K562 (cell line): ENCODE data around the gene ATCAY. TPM values are rescaled to one million over a fixed set of nuclear protein-coding genes. Genes with fewer than 3 reads are reported as not detected.

Source experiments
- ATAC-seq: fragments of 200-7000 bp; cut with Tn5 transposase; 3 replicates; pipeline ENCODE4 v1.9.1; 2020; ENCODE audit warnings: moderate library complexity
- BruUV-seq: library from RNA; stranded (reverse); fragments of 400-500 nt; replicated peaks from 2 replicates; lab custom pipeline; 2021; lab: Mats Ljungman, UMichigan
- CTCF ChIA-PET: fragments of 300-600 bp; formaldehyde crosslinking; extraction: SDS; loops from one replicate; lab custom pipeline; 2021; ENCODE audit warnings: low intra/inter-chr PET ratio; lab: Yijun Ruan, JAX
- POLR2A ChIA-PET: fragments of 300-600, 350-650 bp; sonication (Branson Sonifier 250); formaldehyde crosslinking; extraction: SDS; loops from one replicate; lab custom pipeline; 2021; ENCODE audit warnings: antibody characterized with exemption, inconsistent platforms; lab: Yijun Ruan, JAX
- DNase-seq, 4 experiments: peaks; one replicate each; pipeline versions ENCODE4 v3.0.0 to v3.0.0-alpha.2; 2011 to 2018; ENCODE audit warnings: low spot score in 3 of 4, mixed read lengths in 3 of 4; ENCODE audit errors: extremely low read depth in 1 of 4
- FAIRE-seq: peaks from 2 replicates; lab custom pipeline; 2011; peaks lifted over from hg19 to GRCh38; lab: Jason Lieb, UNC
- H2AFZ ChIP-seq: 2 replicates; pipeline ENCODE4 v1.6.0; 2011; ENCODE audit warnings: low read depth, low read length, control low read depth, inconsistent platforms
- H3K27ac ChIP-seq: fragments of 200-600 bp; 3 replicates; pipeline ENCODE4 v1.8.0; 2011; ENCODE audit warnings: low read depth, mild to moderate bottlenecking, control low read depth, inconsistent platforms, low read length, moderate library complexity, mixed read lengths; ENCODE audit errors: extremely low read depth
- H3K27me3 ChIP-seq, 2 experiments: fragments of 300-600 bp in 1 of 2; 2 replicates in 1 of 2; 3 replicates in 1 of 2; pipeline versions ENCODE4 v1.6.0 to v1.8.0; 2011; ENCODE audit warnings: inconsistent platforms in 2 of 2, low read length in 2 of 2, mild to moderate bottlenecking in 1 of 2, mixed read lengths in 1 of 2, moderate library complexity in 1 of 2; ENCODE audit not compliant: control insufficient read depth in 2 of 2, insufficient read depth in 2 of 2
- H3K36me3 ChIP-seq: fragments of 300-600 bp; 3 replicates; pipeline ENCODE4 v1.8.0; 2011; ENCODE audit warnings: mild to moderate bottlenecking, low read length, inconsistent platforms; ENCODE audit not compliant: control insufficient read depth, insufficient read depth
- H3K4me1 ChIP-seq, 2 experiments: fragments of 200-600 bp in 1 of 2; replicated peaks in 1 of 2; 2 replicates in 1 of 2; 3 replicates in 1 of 2; pipeline versions ENCODE4 v1.5.1 to v1.8.0; 2011; ENCODE audit warnings: inconsistent platforms in 2 of 2, low read length in 2 of 2, mild to moderate bottlenecking in 1 of 2, mixed read lengths in 1 of 2, moderate library complexity in 1 of 2; ENCODE audit not compliant: control insufficient read depth in 2 of 2, insufficient read depth in 2 of 2
- H3K4me2 ChIP-seq: 2 replicates; pipeline ENCODE4 v1.6.1; 2011; ENCODE audit warnings: low read length, control low read depth, inconsistent platforms, mixed read lengths; ENCODE audit not compliant: insufficient read depth
- H3K4me3 ChIP-seq: fragments of 200-600 bp; sonication (generic), shearing (Covaris generic); 2 replicates; pipeline ENCODE4 v1.5.1; 2016; ENCODE audit warnings: control low read depth, inconsistent platforms
- H3K79me2 ChIP-seq: fragments of 200-600 bp; 3 replicates; pipeline ENCODE4 v1.8.0; 2011; ENCODE audit warnings: low read length, inconsistent platforms; ENCODE audit not compliant: control insufficient read depth, insufficient read depth
- H3K9ac ChIP-seq, 2 experiments: 2 replicates each; pipeline versions ENCODE4 v1.6.0 to v1.6.1; 2011; ENCODE audit warnings: low read depth in 2 of 2, low read length in 2 of 2, control low read depth in 1 of 2, inconsistent platforms in 1 of 2, mild to moderate bottlenecking in 1 of 2, mixed read lengths in 1 of 2; ENCODE audit not compliant: insufficient read depth in 1 of 2
- H3K9me1 ChIP-seq: one replicate; pipeline ENCODE4 v1.6.0; 2011; ENCODE audit warnings: inconsistent platforms, mild to moderate bottlenecking, low read length, moderate library complexity; ENCODE audit not compliant: control insufficient read depth, insufficient read depth
- H3K9me3 ChIP-seq: replicated peaks from 2 replicates; pipeline ENCODE4 v1.5.1; 2011; ENCODE audit warnings: low read depth, low read length, inconsistent platforms; ENCODE audit not compliant: control insufficient read depth, insufficient read depth
- H4K20me1 ChIP-seq: replicated peaks from 2 replicates; pipeline ENCODE4 v1.6.1; 2011; ENCODE audit warnings: low read length, inconsistent platforms, mixed read lengths; ENCODE audit not compliant: control insufficient read depth, insufficient read depth
- CREB1 ChIP-seq, 2 experiments: sonication (generic) in 1 of 2; formaldehyde crosslinking in 1 of 2; IDR thresholded peaks; 2 replicates each; pipeline versions ENCODE4 v1.6.1 to v1.8.0; 2012 to 2022; ENCODE audit warnings: inconsistent platforms in 1 of 2, mild to moderate bottlenecking in 1 of 2, missing genetic modification reagents in 1 of 2, moderate library complexity in 1 of 2
- CREM ChIP-seq: IDR thresholded peaks from 2 replicates; pipeline ENCODE4 v1.6.1; 2014; ENCODE audit warnings: antibody characterized with exemption, low read depth
- CTBP1 ChIP-seq: fragments of 450-650 bp; IDR thresholded peaks from 2 replicates; pipeline ENCODE4 v1.6.1; 2016; ENCODE audit warnings: borderline replicate concordance
- EGR1 ChIP-seq: fragments of 450-650 bp; conservative IDR thresholded peaks from 2 replicates; pipeline ENCODE4 v1.6.1; 2017; ENCODE audit warnings: mild to moderate bottlenecking
- ESRRA ChIP-seq: fragments of 450-650 bp; IDR thresholded peaks from 2 replicates; pipeline ENCODE4 v1.6.1; 2014; ENCODE audit warnings: low read depth, mild to moderate bottlenecking, moderate library complexity, borderline replicate concordance
- TCF3 ChIP-seq: sonication (generic); formaldehyde crosslinking; IDR thresholded peaks from 2 replicates; pipeline ENCODE4 v1.4.0; 2020; ENCODE audit warnings: mild to moderate bottlenecking, missing genetic modification reagents
- WGBS: fragments of 100-300 bp; shearing (Covaris generic); methylation state at CpG from one replicate; pipeline ENCODE4 v1.1.6; 2016; ENCODE audit warnings: low coverage, mixed read lengths; ENCODE audit not compliant: insufficient coverage; ENCODE audit errors: missing lambda C conversion rate; 5-methylcytosine and 5-hydroxymethylcytosine counted together
- in situ Hi-C: fragments of 300-500 bp; cut with MboI; formaldehyde crosslinking; loops from 4 replicates; pipeline ENCODE4 v1.15.0; 2018; ENCODE audit warnings: inconsistent platforms, mixed read lengths
- intact Hi-C: fragments of 100-400 bp; cut with micrococcal nuclease; formaldehyde crosslinking; loops from 2 replicates; pipeline ENCODE4 v1.14.2; 2022
- polyA plus RNA-seq, 8 experiments: library from polyadenylated mRNA; depleted of rRNA in 4 of 8; stranded (reverse) in 5 of 8; unstranded in 3 of 8; fragments of >200 nt; fragmentation: Nextera tagmentation in 2 of 8; fragmentation: Illumina TruSeq in 1 of 8; extraction: Ambion mirVana in 2 of 8; extraction: Trizol in 1 of 8; gene quantifications; 2 replicates each; pipeline versions ENCODE4 v1.2.1 to v1.2.3, GENCODE V29; 2011 to 2014; ENCODE audit warnings: inconsistent platforms in 1 of 8, missing spikeins in 1 of 8
- total RNA-seq, 7 experiments: library from RNA; depleted of rRNA in 6 of 7; stranded (reverse); fragments of >200 nt in 6 of 7; fragmentation: Illumina TruSeq in 2 of 7; extraction: Trizol in 2 of 7; gene quantifications; 2 replicates each; pipeline versions ENCODE4 v1.2.1 to v1.2.3, GENCODE V29; 2011 to 2021; ENCODE audit warnings: low replicate concordance in 1 of 7
- TF ChIP-seq, protein P1 (sequence below): fragments of 250-450 bp; sonication (Bioruptor Pico); IDR thresholded peaks from 2 replicates; pipeline ENCODE4 v1.4.0; 2020; ENCODE audit warnings: mild to moderate bottlenecking, moderate library complexity
- TF ChIP-seq, protein P2 (sequence below): fragments of 450-650 bp; formaldehyde crosslinking; IDR thresholded peaks from 2 replicates; pipeline ENCODE4 v1.4.0; 2020; ENCODE audit warnings: mild to moderate bottlenecking, moderate library complexity

ATCAY gene
- total and polyA plus RNA-seq, 9 of the 15 experiments (the other 6 are each of a cell fraction or from before 2014, with no cell fraction given), result not detected

DNA sequence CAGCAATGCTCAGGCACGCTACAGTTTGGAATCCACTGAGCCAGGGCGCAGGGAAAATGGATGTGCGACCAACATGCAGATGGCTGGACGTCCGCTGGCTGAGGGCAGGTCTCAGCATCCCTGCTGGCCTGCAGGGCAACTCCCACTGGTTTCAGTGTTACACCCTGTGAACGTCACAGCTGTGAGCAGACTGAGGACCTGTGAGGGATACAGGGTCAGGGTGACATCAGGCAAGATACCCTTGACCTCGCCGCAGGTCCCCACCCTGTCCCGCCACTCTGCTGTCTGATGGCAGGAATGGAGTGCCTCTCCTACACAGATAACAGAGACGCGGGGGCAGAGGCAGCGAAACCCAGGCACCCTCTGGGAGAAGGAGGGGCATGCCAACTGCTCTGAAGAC lies 30.7 kb upstream of the ATCAY start:
- Histone ChIP-seq H3K4me3 (no peak overlapping the region), H3K27ac (no peak overlapping the region), H3K9ac (peak overlapping the region in 1 of 2 experiments; percentile 74; a peak in 2 of 4 replicates), H4K20me1 (no peaks in the 10 kb centered on the region; the same call in 1 of the 2 replicates), H3K9me1 (no peaks in the 10 kb centered on the region), H2AFZ (no peak overlapping the region), H3K9me3 (no peaks in the 10 kb centered on the region), H3K4me2 (no peak overlapping the region; the same call in 1 of the 2 replicates), H3K79me2 (no peaks in the 10 kb centered on the region), H3K36me3 (no peaks in the 10 kb centered on the region), H3K4me1 (peaks cover 18 to 32% of the 10 kb centered on the region in 2 experiments; a peak in 4 of 5 replicates), H3K27me3 (no peaks in the 10 kb centered on the region)
- DNase-seq (peak; percentile 43 to 49 (median 44)), ATAC-seq (peak; percentile 32), FAIRE-seq (peak; percentile 46)
- CTCF ChIA-PET, result interaction anchor here (0.6 to 0.9 kb wide), 2 partner anchors 179 to 188 kb away, joined by 3 read pairs; no protein-coding TSS in a partner anchor
- POLR2A ChIA-PET, result interaction anchor here (0.8 to 0.9 kb wide), 2 partner anchors 37 to 126 kb away, joined by 3 read pairs; no protein-coding TSS in a partner anchor
- no TSS peak for BruUV-seq
- 26% methylated on average over 12 of the region's 12 CpGs for WGBS
- in situ Hi-C loops, result loop anchor here (5.0 kb wide), 1 partner anchor 192 kb away; no protein-coding TSS in a partner anchor
- TF ChIP-seq EGR1 (peak; percentile 33; the same call in 1 of the 2 replicates), ESRRA (peak; percentile 58), CREM (peak; percentile 68), CREB1 (IDR thresholded peaks at IDR 0.05) (0 out of 2 replicates have a peak, but pooled peaks have one; percentile 26), CREB1 (CRISPR knock-in tag; IDR thresholded peaks at IDR 0.05) (no peak), CTBP1 (0 out of 2 replicates have a peak, but pooled peaks have one; percentile 22), TCF3 (0 out of 2 replicates have a peak, but pooled peaks have one; percentile 2)
- TF ChIP-seq, protein P1, sequence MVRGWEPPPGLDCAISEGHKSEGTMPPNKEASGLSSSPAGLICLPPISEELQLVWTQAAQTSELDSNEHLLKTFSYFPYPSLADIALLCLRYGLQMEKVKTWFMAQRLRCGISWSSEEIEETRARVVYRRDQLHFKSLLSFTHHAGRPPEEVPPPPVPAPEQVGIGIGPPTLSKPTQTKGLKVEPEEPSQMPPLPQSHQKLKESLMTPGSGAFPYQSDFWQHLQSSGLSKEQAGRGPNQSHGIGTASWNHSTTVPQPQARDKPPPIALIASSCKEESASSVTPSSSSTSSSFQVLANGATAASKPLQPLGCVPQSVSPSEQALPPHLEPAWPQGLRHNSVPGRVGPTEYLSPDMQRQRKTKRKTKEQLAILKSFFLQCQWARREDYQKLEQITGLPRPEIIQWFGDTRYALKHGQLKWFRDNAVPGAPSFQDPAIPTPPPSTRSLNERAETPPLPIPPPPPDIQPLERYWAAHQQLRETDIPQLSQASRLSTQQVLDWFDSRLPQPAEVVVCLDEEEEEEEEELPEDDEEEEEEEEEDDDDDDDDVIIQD, result no peak
- TF ChIP-seq, protein P2, sequence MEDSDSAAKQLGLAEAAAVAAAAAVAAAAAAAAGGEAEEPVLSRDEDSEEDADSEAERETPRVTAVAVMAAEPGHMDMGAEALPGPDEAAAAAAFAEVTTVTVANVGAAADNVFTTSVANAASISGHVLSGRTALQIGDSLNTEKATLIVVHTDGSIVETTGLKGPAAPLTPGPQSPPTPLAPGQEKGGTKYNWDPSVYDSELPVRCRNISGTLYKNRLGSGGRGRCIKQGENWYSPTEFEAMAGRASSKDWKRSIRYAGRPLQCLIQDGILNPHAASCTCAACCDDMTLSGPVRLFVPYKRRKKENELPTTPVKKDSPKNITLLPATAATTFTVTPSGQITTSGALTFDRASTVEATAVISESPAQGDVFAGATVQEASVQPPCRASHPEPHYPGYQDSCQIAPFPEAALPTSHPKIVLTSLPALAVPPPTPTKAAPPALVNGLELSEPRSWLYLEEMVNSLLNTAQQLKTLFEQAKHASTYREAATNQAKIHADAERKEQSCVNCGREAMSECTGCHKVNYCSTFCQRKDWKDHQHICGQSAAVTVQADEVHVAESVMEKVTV, result no peak
- intact Hi-C loops, result loop anchor here (5.0 to 10.0 kb wide), 2 partner anchors 65 to 127 kb away; partner anchors contain the start of gene MATK
